NK-92 (cell line): ENCODE measurements around the gene PCDHAC1.
"Not testable (repeated sequence)": the region's sequence is repeated elsewhere in the genome, so short reads cannot be mapped to it uniquely, and the experiment has no call there.

Source experiments
- DNase-seq: peaks from one replicate; lab custom pipeline; 2025; ENCODE audit not compliant: unreplicated experiment; lab: John Stamatoyannopoulos, UW

The PCDHAC1 gene

GRCh38 chr5:140925806-140926442 lies at the start of gene PCDHAC1:
PCDHAC1 (plus strand) TSS chr5:140926299; CDS start chr5:140926893, 594 bp downstream.
- no peak for DNase-seq

GRCh38 chr5:140876541-140877261 lies 49.4 kb upstream of the PCDHAC1 start:
- not testable (repeated sequence) for DNase-seq

- no peak for DNase-seq
These were observed 48.9 kb upstream of the PCDHAC1 start for GRCh38 chr5:140877262-140877581.

DNA sequence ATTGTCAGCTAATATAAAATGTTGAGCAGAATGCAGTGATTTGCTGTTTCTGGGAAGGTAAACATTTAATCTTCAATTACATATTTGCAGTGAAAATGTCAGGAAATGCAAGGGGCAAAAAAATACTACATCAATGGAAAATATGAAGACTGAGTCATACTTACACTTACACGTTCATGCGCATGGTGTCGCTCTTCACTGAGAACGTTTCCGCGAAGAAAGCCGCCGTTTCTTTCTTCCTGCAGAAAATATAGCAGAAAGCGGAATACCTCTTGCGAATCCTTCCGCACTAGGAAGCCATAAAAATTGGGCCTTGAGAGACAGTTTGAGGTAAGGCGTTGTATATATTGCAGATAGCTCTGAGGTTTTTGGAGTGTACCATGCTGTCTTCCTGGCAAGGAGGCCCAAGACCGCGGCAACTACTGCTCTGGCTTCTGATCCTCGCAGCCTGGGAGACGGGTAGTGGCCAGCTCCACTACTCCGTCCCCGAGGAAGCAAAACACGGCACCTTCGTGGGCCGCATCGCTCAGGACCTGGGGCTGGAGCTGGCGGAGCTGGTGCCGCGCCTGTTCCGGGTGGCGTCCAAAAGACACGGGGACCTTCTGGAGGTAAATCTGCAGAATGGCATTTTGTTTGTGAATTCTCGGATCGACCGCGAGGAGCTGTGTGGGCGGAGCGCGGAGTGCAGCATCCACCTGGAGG lies 44.1 kb upstream of the PCDHAC1 start, which contains the start of gene PCDHA13:
Gene PCDHA13, plus strand, starts transcription at position 236 of the 702 bp plus-strand sequence. Its CDS starts 145 bp downstream, at position 381.
- no peak for DNase-seq

DNA sequence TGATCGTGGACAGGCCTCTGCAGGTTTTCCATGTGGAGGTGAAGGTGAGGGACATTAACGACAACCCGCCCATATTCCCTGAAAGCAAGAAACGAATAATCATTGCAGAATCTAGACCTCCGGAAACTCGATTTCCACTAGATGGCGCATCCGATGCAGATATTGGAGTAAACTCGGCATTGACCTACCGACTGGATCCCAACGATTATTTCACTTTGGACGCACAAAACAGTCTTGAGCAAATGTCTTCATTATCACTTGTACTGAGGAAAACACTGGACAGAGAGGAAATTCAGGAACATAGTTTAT lies 43.6 kb upstream of the PCDHAC1 start:
- no peak for DNase-seq

- DNase-seq: no peak
These were observed 42.7 kb upstream of the PCDHAC1 start for GRCh38 chr5:140883373-140883772.

- no peak for DNase-seq
These were observed 42.0 kb upstream of the PCDHAC1 start for GRCh38 chr5:140883927-140884697.

GRCh38 chr5:140916325-140916724 lies 9.8 kb upstream of the PCDHAC1 start:
- DNase-seq: no peak

- no peak for DNase-seq
These were observed 2.5 kb upstream of the PCDHAC1 start for GRCh38 chr5:140923601-140924000.

DNA sequence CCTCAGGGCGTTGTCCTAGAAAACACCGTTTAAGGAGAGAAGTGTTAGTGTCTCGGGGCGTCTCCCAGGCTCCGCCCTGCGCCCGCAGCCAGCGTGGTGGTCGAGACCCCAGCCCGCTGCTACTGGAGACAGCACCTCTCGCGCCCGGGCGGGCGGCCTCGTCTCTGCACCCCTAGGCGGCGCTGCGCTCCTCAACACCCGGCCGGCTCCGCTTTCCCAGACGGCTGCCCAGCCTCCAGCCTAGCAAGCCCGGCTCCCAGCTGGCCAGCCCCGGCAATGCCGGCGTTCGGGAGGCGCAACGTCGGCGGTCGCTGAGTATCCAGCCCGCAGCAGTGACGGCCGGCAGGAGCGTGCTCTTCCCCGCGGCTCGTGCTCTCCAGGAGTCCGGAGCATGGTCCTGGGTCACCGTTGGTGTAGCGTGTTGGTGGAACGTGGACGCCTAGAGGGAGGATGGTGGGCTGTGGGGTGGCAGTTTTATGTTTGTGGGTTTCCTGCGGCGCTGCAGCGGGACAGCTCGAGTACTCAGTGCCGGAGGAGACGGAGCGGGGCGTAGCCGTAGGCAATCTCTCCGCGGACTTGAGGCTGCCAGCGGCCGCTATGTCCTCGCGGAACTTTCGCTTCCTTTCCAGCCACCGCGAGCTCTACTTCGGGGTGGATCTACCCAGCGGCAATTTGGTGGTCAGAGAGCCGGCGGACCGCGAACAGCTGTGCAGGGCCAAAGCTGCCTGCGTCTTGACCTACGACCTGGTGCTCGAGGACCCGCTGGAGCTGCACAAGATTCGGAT lies 536 bp downstream of the PCDHAC1 start:
- DNase-seq: no peak

DNA sequence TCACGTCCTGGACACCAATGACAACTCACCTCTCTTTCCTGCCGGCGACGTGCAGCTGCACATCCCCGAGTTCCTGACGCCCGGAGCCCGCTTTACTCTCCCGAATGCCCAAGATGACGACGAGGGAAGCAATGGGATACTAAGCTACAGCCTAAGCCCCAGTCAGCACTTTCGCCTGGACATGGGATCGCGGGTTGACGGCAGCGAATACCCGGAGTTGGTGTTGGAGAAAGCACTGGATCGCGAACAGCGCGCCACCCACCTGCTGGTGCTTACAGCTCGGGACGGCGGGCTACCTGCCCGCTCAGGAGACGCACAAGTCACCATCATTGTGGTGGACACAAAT lies 1.1 kb downstream of the PCDHAC1 start:
- no peak for DNase-seq

DNA sequence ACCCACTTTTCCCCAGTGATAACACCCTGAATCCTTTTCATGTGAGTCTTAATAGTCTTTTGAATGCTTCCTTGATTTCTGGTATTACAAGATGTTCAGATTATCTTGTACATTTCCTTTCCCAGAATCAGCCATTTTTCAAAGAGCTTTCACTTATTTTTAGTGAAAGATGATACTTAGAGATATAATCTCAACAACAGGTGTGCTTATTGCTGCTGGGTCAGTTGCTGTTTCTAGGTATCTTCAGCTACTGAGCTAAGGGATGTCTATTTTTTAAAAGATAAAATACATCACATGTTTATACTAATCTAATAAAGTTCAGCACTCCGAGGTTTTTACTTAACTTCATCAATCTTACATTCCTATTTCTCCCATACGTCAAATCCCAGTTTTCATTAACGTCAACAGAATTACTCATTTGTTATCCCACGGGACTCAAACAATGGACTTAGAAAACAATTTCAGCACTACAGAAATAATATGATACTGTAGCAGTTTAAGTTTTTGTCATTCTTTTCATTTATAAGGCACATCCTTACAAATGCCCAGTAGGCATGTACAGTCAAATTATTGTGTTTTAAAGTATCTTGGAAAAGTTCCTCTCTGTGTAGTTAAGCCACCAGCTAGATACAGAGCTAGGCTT lies 9.0 kb downstream of the PCDHAC1 start:
- no peak for DNase-seq

GRCh38 chr5:140946578-140946977 lies 20.5 kb downstream of the PCDHAC1 start:
- DNase-seq: no peak

- DNase-seq: no peak
These were observed 25.5 kb downstream of the PCDHAC1 start for GRCh38 chr5:140951636-140952035.

DNA sequence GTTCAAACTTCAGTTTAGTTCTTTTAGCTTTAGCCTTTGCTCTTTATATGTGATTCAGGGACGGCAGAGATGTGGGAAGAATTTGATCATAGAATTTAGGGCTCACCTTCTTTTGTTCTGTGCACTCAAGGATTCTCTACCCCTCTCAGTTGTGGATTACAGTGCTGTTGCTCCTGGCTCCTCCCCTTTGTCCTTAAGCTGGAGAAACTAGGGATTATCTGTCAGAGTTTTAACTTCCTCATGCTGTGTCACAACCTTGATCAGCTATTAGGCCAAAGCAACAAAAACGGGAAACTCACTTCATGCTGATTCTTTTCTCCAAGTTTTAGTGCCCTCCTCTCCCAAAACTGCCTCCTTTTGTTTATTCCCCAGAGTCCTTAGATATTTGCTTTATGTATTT lies 27.1 kb downstream of the PCDHAC1 start:
- no peak for DNase-seq

GRCh38 chr5:140962190-140962589 lies 36.1 kb downstream of the PCDHAC1 start:
- DNase-seq: no peak

- no peak for DNase-seq
These were observed 38.3 kb downstream of the PCDHAC1 start for GRCh38 chr5:140964356-140964755.

GRCh38 chr5:140965905-140966292 lies 39.8 kb downstream of the PCDHAC1 start:
- no peak for DNase-seq

- DNase-seq: no peak
These were observed 40.5 kb downstream of the PCDHAC1 start, which contains the start of gene PCDHAC2 for GRCh38 chr5:140966293-140967225. PCDHAC2 (plus strand) TSS chr5:140966476; CDS start chr5:140966767, 291 bp downstream.
